ENCODE results near the gene PLCXD1. TPM values are rescaled to one million over a fixed set of nuclear protein-coding genes. Genes with fewer than 3 reads are reported as not detected.
"Not testable (repeated sequence)": the region's sequence is repeated elsewhere in the genome, so short reads cannot be mapped to it uniquely, and the experiment has no call there.

Gene PLCXD1
- total RNA-seq, 1 donor from 2014 or later: 6.8 TPM

DNA sequence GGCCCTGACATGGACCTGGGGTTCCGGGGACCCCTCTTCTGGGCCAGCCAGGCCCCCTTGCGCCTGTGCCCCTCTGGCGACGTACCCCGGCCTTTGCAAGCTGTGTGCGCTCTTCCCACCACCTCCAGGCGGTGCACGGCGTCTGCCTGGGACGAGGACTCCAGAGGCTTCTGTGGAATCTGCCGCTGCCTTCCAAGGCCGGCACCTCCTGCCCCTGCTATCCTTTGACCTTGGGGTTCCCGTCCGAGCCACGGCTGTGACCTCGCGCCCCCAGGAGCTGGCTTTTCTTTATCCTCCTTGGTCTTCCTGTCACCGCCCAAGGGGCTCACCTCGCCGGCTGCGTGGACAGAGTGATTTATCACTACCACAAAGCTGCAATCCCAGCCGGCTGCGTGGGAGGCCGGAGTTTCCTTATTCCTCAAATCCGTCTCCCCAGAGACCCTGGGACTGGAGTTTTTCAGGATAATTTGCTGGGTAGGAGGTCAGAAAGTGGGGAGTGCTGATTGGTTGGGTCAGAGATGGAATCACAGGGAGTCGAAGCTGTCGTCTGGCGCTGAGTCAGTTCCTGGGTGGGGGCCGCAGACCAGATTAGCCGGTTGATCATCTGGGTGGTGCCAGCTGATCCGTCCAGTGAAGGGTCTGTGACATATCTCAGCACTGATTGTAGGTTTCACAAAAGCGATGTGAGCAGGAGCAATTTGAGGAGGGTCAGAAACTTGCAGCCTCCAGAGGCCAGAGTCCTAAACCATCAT, 19.8 kb upstream of the PLCXD1 start:
- peak; percentile 54 for ATAC-seq
- DNase-seq: peak; percentile 50
- intact Hi-C loops (cut with micrococcal nuclease): no loop called here

GRCh38 chrX:261919-262352, 19.2 kb upstream of the PLCXD1 start:
- intact Hi-C loops (cut with micrococcal nuclease): no loop called here
- DNase-seq: no peak
- ATAC-seq: peak; percentile 38

GRCh38 chrX:262381-262909, 18.7 kb upstream of the PLCXD1 start:
- no peak for DNase-seq
- intact Hi-C loops (cut with micrococcal nuclease): no loop called here
- no peak for ATAC-seq

- DNase-seq; ATAC-seq; intact Hi-C loops (cut with micrococcal nuclease): not testable (repeated sequence)
These were observed 17.2 kb upstream of the PLCXD1 start for GRCh38 chrX:264006-264405.

DNA sequence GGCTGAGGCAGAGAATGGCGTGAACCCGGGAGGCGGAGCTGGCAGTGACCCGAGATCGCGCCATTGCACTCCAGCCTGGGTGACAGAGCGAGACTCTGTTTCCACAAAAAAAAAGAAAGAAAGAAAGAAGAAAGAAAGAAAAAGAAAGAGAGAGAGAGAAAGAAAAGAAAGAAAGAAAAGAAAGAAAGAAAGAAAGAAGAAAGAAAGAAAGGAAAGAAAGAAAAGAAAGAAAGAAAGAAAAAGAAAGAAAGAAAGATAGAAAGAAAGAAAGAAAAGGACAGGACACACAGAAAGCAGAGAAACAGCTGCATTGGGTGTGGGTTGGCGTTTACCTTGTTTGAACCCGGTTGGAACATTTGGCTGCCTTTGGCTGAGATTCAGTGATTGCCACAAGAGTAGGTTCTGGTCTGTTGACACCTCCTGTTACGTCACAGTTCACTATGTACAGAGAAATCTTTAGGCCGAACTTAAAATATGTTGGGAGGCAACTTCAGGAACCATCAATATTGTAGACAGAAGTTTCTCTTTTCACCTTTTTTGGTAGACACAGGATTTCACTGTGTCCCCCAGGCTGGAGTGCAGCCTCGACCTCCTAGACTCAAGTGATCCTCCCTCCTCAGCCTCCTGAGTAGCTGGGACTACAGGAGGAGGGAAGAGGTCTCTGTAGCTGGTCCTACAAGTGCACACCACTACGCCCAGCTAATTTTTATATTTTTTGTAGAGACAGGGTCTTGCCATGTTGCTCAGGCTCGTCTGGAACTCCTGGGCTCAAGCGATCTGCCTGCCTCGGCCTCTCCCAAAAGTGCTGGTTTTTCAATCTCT, 16.3 kb upstream of the PLCXD1 start:
- DNase-seq (no peak), ATAC-seq (no peak)
- intact Hi-C loops (cut with micrococcal nuclease): no loop called here

- intact Hi-C loops (cut with micrococcal nuclease): no loop called here
- DNase-seq: no peak
- no peak for ATAC-seq
These were observed 15.7 kb upstream of the PLCXD1 start for GRCh38 chrX:265502-265901.

- ATAC-seq (no peak), DNase-seq (peak; percentile 30)
- intact Hi-C loops (cut with micrococcal nuclease): no loop called here
These were observed 13.4 kb upstream of the PLCXD1 start for GRCh38 chrX:267771-268261.

DNA sequence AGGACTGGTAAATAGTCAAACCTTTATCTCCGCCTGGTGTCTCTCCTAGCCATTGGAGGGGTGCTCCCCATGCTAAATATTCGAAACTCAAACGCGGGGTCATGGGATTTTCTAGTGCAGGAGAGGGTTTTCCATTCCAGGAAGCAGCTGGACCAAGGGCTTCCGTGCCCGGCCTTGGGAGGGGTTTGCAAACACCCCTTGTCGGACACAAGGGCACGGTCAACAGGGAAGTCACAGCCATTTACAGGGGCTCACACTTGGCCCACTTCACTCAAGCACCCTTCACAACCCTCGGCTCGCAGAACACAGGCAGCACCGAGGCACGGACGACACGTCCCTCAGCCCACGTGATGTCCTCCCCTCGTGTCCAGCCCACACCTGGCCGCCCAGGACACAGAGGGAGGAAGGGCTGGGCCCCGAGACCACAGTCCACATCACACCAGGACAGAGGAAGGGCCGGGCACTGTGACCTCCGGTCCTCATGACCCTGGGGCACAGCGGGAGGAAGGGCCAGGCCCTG, 10.3 kb upstream of the PLCXD1 start:
- ATAC-seq: no peak
- intact Hi-C loops (cut with micrococcal nuclease): no loop called here
- DNase-seq: peak; percentile 30

DNA sequence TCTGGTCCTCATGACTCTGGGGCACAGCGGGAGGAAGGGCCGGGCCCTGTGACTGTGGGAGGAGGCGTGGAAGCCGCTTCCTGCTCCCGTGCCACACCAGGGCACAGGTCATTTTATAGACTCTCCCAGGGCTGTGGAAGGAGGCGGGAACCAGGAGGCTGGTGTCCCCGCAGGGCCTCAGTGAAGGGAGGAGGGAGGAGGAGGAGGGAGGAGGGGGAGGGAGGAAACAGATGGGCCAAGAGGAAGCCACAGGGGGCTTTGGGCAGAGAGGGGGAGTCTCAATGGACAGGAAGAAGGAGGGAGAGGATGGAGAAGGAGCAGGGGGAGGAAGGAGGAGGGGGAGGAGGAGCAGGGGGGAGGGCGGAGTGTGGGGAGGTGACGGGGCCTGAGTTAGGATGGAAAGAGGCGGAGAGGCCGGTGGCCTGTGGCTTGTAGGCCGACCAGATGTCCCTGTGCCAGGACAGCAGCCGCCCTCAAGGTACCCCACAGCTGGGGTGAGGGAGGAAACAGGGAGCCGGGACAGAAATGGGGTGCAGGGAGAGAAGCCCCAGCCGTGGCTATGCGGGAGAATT, 6.2 kb upstream of the PLCXD1 start:
- intact Hi-C loops (cut with micrococcal nuclease): no loop called here
- ATAC-seq (peak; percentile 26), DNase-seq (peak; percentile 46)

GRCh38 chrX:275476-275966, 5.7 kb upstream of the PLCXD1 start:
- intact Hi-C loops (cut with micrococcal nuclease): no loop called here
- DNase-seq (peak; percentile 32), ATAC-seq (peak; percentile 22)

DNA sequence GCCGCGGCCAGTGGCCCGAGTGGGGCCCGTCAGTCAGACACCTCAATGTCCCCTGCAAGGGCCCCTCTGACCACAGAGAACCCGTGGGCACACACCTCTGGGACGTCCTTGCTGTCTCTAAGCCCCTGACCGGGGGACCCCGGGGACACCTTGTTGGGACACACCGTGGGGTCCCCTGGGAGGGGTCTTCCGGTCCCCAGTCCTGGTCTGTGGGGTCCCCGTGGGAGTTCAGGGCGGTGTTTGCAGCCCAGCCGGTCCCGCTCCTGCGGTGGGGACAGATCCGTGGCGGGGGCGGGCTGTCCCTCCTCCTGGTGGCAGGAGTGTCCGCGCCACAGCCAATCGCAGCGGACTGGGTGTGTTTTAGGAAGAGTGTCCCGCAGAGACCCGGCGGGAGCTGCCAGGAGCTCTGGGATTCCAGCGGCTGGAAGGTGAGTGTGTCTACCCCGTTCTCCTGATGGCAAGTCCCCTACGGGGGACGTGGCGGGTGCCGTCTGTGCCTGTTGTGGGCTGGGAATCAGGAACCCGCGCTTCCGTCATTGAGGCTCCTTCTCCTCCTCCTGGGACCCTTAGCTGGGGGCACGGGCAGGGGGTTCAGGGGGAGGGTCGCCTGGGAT, 5.1 kb upstream of the PLCXD1 start:
- DNase-seq: peak; percentile 91
- peak; percentile 99 for ATAC-seq
- intact Hi-C loops (cut with micrococcal nuclease): no loop called here

- intact Hi-C loops (cut with micrococcal nuclease): no loop called here
- DNase-seq (peak; percentile 43), ATAC-seq (peak; percentile 46)
These were observed 4.5 kb upstream of the PLCXD1 start for GRCh38 chrX:276581-277201.

- intact Hi-C loops (cut with micrococcal nuclease); ATAC-seq: not testable (repeated sequence)
- peak; percentile 22 for DNase-seq
These were observed 1.2 kb upstream of the PLCXD1 start for GRCh38 chrX:279757-280604.

DNA sequence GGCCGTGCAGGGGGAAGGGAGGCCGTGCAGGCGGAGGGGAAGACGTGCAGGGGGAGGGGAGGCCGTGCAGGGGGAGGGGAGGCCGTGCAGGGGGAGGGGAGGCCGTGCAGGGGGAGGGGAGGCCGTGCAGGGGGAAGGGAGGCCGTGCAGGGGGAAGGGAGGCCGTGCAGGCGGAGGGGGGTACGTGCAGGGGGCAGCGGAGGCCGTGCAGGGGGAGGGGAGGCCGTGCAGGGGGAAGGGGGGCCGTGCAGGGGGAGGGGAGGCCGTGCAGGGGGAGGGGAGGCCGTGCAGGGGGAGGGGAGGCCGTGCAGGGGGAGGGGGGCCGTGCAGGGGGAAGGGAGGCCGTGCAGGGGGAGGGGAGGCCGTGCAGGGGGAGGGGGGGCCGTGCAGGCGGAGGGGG, 459 bp upstream of the PLCXD1 start:
- intact Hi-C loops (cut with micrococcal nuclease); DNase-seq; ATAC-seq: not testable (repeated sequence)

- ATAC-seq; intact Hi-C loops (cut with micrococcal nuclease): not testable (repeated sequence)
- DNase-seq: peak; percentile 17
These were observed 960 bp downstream of the PLCXD1 start for GRCh38 chrX:282000-282681.

- intact Hi-C loops (cut with micrococcal nuclease): no loop called here
These were observed 2.1 kb downstream of the PLCXD1 start for GRCh38 chrX:283115-283845.

More at GRCh38 chrX:283115-283845, 2.1 kb downstream of the PLCXD1 start:
- ATAC-seq (peak; percentile 99), DNase-seq (peak; percentile 92)
